Neural crest cell (in vitro differentiated cells): ENCODE measurements around the gene CHD1. TPM values are rescaled to one million over a fixed set of nuclear protein-coding genes. Genes with fewer than 3 reads are reported as not detected.

Experiments
- DNase-seq: peaks from one replicate; pipeline ENCODE4 v3.0.0; 2021; ENCODE audit warnings: low read depth, mixed read lengths, low spot score
- H3K27ac Mint-ChIP-seq: one replicate; pipeline ENCODE4 v1.8.0; 2021; ENCODE audit warnings: mild to moderate bottlenecking, mixed read lengths; ENCODE audit not compliant: unreplicated experiment
- H3K27me3 Mint-ChIP-seq: 2 replicates; pipeline ENCODE4 v1.8.0; 2021; ENCODE audit warnings: low read depth, mild to moderate bottlenecking, mixed read lengths
- H3K36me3 Mint-ChIP-seq: 2 replicates; pipeline ENCODE4 v1.8.0; 2021; ENCODE audit warnings: low read depth, mild to moderate bottlenecking, mixed read lengths
- H3K4me1 Mint-ChIP-seq: 2 replicates; pipeline ENCODE4 v1.8.0; 2021; ENCODE audit warnings: mixed read lengths
- H3K4me3 Mint-ChIP-seq: one replicate; pipeline ENCODE4 v1.8.0; 2021; ENCODE audit warnings: mild to moderate bottlenecking, mixed read lengths
- H3K9me3 Mint-ChIP-seq: 2 replicates; pipeline ENCODE4 v1.8.0; 2021; ENCODE audit warnings: mixed read lengths
- total RNA-seq: library from RNA; stranded (reverse); gene quantifications from 2 replicates; pipeline ENCODE4 v1.2.1, GENCODE V29; 2021
- TF ChIP-seq, protein P1 (sequence below): fragments of 200-600 bp; sonication (generic); conservative IDR thresholded peaks from 2 replicates; pipeline ENCODE4 v1.5.0; 2021; ENCODE audit warnings: antibody characterized with exemption, mild to moderate bottlenecking

CHD1 gene
- total RNA-seq, 1 donor from 2014 or later = 72.0 TPM

DNA sequence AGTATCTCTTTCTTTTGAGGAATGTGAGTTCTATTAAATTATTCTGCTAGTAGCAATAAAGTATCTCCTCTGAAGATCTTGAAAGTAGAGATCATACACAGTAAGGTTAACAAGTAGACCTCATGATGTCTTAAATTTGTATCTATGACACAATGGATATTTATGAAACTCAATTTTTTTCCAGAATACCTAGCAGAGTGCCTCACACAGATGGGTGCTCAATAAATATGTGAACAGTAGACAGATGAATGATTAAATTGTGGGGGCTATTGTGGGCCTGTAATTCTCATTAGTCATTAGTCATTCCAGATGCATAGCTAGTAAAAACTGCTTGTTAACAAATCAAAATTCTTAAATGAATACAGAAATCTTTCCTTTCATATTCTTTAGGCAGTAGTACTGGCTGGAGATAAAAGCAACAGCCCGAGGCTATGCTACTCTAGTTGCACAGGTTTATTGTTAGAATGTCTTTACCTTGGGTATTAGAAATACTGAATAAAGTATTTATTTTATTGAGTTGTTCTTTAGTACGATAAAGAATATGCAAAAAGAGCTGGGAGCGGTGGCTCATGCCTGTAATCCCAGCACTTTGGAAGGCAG, 22.0 kb downstream of the CHD1 start:
- H3K36me3 Mint-ChIP-seq = peaks cover 1% of the 10 kb centered on the region
- no peak overlapping the region for H3K4me3 Mint-ChIP-seq
- no peak overlapping the region for H3K27ac Mint-ChIP-seq
- no peak for DNase-seq
- H3K9me3 Mint-ChIP-seq = no peaks in the 10 kb centered on the region
- no peaks in the 10 kb centered on the region for H3K27me3 Mint-ChIP-seq
- peaks cover 19% of the 10 kb centered on the region for H3K4me1 Mint-ChIP-seq
- TF ChIP-seq, protein P1, sequence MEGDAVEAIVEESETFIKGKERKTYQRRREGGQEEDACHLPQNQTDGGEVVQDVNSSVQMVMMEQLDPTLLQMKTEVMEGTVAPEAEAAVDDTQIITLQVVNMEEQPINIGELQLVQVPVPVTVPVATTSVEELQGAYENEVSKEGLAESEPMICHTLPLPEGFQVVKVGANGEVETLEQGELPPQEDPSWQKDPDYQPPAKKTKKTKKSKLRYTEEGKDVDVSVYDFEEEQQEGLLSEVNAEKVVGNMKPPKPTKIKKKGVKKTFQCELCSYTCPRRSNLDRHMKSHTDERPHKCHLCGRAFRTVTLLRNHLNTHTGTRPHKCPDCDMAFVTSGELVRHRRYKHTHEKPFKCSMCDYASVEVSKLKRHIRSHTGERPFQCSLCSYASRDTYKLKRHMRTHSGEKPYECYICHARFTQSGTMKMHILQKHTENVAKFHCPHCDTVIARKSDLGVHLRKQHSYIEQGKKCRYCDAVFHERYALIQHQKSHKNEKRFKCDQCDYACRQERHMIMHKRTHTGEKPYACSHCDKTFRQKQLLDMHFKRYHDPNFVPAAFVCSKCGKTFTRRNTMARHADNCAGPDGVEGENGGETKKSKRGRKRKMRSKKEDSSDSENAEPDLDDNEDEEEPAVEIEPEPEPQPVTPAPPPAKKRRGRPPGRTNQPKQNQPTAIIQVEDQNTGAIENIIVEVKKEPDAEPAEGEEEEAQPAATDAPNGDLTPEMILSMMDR = no peak

DNA sequence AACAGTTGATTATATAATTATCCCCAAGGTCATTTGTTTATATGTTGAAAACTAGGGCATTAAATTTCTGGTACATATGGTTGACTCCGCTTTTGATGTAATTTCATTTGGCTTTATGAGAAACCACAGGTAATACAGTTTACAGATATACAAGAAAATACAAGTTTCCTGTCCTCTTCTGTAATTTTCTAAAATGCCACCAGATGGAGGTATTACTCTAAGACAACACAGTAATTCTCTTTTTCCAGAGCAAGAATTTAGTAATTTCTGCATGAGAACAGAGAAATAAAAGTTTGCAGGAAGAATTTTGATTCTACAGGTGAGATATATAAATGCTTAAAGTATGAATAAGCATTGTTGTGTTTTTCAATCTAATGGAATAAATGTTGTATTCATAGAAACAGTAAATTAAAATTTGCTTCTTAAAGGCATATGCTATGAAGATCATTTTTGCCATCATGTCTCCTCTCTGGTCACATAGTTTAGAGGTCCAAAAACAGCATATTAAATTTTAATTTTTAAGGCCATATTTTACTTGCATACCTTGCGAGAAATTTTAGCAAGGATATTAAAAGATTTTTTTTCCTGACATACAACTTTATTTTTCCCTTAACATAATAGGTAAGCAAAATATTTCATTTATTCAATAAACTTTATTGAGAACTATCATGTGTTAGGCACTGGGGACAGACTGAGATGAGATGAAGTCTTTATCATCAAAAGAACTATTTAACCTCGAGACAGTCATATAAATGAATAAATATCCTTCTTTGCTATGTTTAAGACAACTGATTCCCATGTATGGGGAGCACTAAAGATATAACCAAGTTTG, 22.7 kb downstream of the CHD1 start:
- TF ChIP-seq, protein P1 = peak; percentile 89
- Mint-ChIP-seq H3K27ac (no peak overlapping the region), H3K27me3 (no peaks in the 10 kb centered on the region), H3K4me3 (no peak overlapping the region), H3K9me3 (no peaks in the 10 kb centered on the region), H3K36me3 (peaks cover 2% of the 10 kb centered on the region), H3K4me1 (peaks cover 11% of the 10 kb centered on the region)
- DNase-seq = no peak

DNA sequence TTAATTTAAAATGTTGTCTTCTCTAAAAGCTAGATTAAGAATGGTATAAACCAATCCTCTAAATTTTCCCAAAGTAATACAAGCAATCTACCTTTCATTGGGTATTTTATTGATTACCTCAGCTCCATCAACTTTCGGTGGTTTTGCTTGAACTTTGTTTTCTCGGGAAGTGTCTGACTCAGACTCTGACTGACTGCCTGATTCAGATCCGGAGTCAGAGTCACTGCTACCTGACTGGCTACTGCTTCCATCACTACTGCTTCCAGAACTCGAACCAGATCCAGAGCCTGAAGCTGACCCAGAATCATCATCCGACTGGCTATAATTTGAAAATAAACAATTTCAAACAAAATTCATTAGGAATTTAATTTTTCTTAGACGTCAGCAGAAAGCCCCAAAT, 24.0 kb downstream of the CHD1 start:
- peaks cover 7% of the 10 kb centered on the region for H3K4me1 Mint-ChIP-seq
- TF ChIP-seq, protein P1 = no peak
- H3K27ac Mint-ChIP-seq = no peak overlapping the region
- no peak for DNase-seq
- no peaks in the 10 kb centered on the region for H3K9me3 Mint-ChIP-seq
- peaks cover 8% of the 10 kb centered on the region for H3K36me3 Mint-ChIP-seq
- H3K27me3 Mint-ChIP-seq = no peaks in the 10 kb centered on the region
- no peak overlapping the region for H3K4me3 Mint-ChIP-seq

DNA sequence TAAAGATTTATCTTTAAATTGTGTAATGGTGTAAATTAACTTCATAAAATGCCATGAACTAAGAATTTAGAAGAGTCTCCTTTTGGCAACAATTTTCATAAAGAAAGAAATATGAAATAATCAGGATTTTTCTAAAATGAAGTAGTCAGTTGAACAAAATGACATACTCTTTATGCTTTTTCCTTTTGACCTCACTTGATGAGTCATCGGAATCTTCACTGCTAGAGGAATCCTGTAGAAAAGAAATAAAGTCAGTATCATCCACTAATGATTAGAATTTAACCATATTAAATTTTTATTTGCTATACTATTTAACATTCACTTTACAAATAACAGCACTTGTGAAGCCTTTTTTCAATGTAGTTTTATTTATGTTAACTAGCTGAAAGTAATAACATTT, 26.1 kb downstream of the CHD1 start:
- no peak overlapping the region for H3K27ac Mint-ChIP-seq

DNA sequence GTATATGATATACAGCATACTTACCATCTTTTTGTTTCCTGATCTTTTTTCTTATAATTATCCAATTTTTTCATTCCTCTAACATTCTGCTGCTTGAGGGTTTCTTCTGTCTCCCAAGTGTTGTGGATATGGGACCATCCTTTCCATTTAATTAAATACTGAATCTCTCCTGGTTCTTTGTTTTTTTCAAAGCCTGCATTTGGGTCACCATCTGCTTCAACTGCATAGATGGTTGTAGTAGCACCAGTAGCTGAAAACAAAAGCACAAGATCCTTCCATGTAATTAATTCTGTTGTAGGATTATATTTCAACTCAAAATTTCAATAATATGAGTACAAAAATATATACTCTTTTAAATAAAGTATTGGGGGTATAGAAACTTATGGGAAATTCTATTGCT, 29.4 kb downstream of the CHD1 start:
- no peak for DNase-seq
- Mint-ChIP-seq H3K36me3 (peaks cover 13% of the 10 kb centered on the region), H3K9me3 (no peaks in the 10 kb centered on the region), H3K27me3 (no peaks in the 10 kb centered on the region), H3K4me3 (no peak overlapping the region), H3K27ac (no peak overlapping the region), H3K4me1 (no peaks in the 10 kb centered on the region)
- TF ChIP-seq, protein P1 = no peak

More for the DNA sequence above, 26.1 kb downstream of the CHD1 start:
- DNase-seq = no peak
- Mint-ChIP-seq H3K9me3 (no peaks in the 10 kb centered on the region), H3K27me3 (no peaks in the 10 kb centered on the region), H3K4me3 (no peak overlapping the region), H3K36me3 (peaks cover 8% of the 10 kb centered on the region), H3K4me1 (peaks cover 3% of the 10 kb centered on the region)
- TF ChIP-seq, protein P1 = no peak
